ENCODE measurements around the gene SFSWAP. TPM values are rescaled to one million over a fixed set of nuclear protein-coding genes. Genes with fewer than 3 reads are reported as not detected.

The SFSWAP gene
- total and polyA plus RNA-seq, 2 of the 13 experiments (the other 11 are each of a cell fraction or from before 2014, with no cell fraction given), result 17.1 to 27.7 TPM

Small RNAs within 50 kb of the gene (small RNA-seq; reads per million reads assigned to genes)
- 0 reads per million in 3 experiments for gene RNA5SP377 (ENCODE audit: insufficient read depth in 2 of 3, insufficient read length in 3 of 3, low read depth in 2 of 3, low replicate concordance in 1 of 3)
- 0 reads per million in 3 experiments for gene RNA5SP378 (ENCODE audit: insufficient read depth in 2 of 3, insufficient read length in 3 of 3, low read depth in 2 of 3, low replicate concordance in 1 of 3)
- 0 reads per million in 3 experiments for gene RNU6-1017P (ENCODE audit: insufficient read depth in 2 of 3, insufficient read length in 3 of 3, low read depth in 2 of 3, low replicate concordance in 1 of 3)

Other genes starting within 250 kb of the SFSWAP start
- 0.38 and 0.80 TPM in 2 replicates for gene MMP17, start 117.3 kb downstream of the SFSWAP start, total RNA-seq (2016; rRNA removed; fragmentation: Illumina TruSeq; extraction: Trizol)
- 0.55 and 2.0 TPM in 2 replicates for gene MMP17, start 117.3 kb downstream of the SFSWAP start, polyA plus RNA-seq (2011; rRNA removed)
- gene ULK1, start 183.5 kb downstream of the SFSWAP start, total RNA-seq (2016; rRNA removed; fragmentation: Illumina TruSeq; extraction: Trizol), result 1.7 and 2.8 TPM in 2 replicates
- gene ULK1, start 183.5 kb downstream of the SFSWAP start, polyA plus RNA-seq (2011; rRNA removed), result 10.1 and 13.9 TPM in 2 replicates
- 23.5 and 24.7 TPM in 2 replicates for gene PUS1, start 218.2 kb downstream of the SFSWAP start, total RNA-seq (2016; rRNA removed; fragmentation: Illumina TruSeq; extraction: Trizol)
- 19.2 and 28.3 TPM in 2 replicates for gene PUS1, start 218.2 kb downstream of the SFSWAP start, polyA plus RNA-seq (2011; rRNA removed)
- gene EP400, start 238.9 kb downstream of the SFSWAP start, total RNA-seq (2016; rRNA removed; fragmentation: Illumina TruSeq; extraction: Trizol), result 5.0 and 8.4 TPM in 2 replicates
- 4.2 and 4.9 TPM in 2 replicates for gene EP400, start 238.9 kb downstream of the SFSWAP start, polyA plus RNA-seq (2011; rRNA removed)